ENCODE measurements around the gene PHLDB2. TPM values are rescaled to one million over a fixed set of nuclear protein-coding genes. Genes with fewer than 3 reads are reported as not detected.

PHLDB2 gene
- total RNA-seq, 4 donors from 2014 or later, result 81.6 to 171 (median 88.2) TPM

DNA sequence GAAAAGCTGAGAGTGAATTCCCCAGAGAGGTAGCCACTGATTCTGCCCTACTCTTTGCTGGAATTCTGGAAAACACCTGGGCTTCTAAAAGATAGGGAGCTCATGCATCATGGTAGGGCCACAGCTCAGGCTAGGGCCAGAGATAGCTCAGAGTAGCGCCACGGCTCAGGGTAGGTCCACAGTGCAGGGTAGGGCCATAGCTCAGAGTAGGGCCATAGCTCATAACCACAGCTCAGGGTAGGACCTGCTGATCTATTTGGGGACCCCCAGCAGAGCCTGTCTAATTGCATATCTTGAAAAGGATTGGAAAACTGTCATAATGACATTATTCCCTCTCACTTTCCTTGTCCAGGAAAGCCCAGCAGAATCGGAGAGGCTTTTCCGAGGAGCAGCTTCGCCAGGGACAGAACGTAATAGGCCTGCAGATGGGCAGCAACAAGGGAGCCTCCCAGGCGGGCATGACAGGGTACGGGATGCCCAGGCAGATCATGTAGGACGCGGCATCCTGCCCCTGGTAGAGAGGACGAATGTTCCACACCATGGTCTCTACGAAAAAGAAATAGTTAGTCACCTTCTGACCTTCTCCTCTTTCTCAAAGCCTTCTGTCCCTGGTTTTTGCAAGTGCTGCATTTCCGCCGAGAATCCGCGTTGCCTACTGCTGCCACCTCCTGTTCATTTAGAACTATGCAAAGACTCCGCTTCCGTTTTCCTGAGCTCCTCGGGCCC lies 154.2 kb downstream of the PHLDB2 start:
- no peaks in the 10 kb centered on the region for H3K36me3 ChIP-seq
- no peaks in the 10 kb centered on the region for H3K9me3 ChIP-seq
- peak; percentile 33 to 54 for DNase-seq (ENCODE audit: low spot score in 2 of 2)
- WGBS, 2 donors, result 29 to 31% methylated on average over 19 of the region's 19 CpGs
- H3K27ac ChIP-seq, result peak overlapping the region in 2 of 4 donors; percentile 11 to 54
- H3K27me3 ChIP-seq, result no peaks in the 10 kb centered on the region
- H3K4me1 ChIP-seq, result peaks cover 0 to 34% (median 2%) of the 10 kb centered on the region in 4 donors
- no peak for TF ChIP-seq POLR2A (IDR thresholded peaks at IDR 0.05)
- TF ChIP-seq EP300 (IDR thresholded peaks at IDR 0.05), result peak in 1 of 2 donors; percentile 22
- peak; percentile 53 to 77 (median 69) for TF ChIP-seq CTCF (IDR thresholded peaks at IDR 0.05)
- H3K4me3 ChIP-seq, result peak overlapping the region in 1 of 4 donors; percentile 6

GRCh38 chr3:112013784-112014143 lies 154.7 kb downstream of the PHLDB2 start:
- DNase-seq (ENCODE audit: low spot score in 2 of 2), result no peak
- WGBS, 2 donors, result 43 to 64% methylated on average over 5 of the region's 5 CpGs
- no peak overlapping the region for H3K27ac ChIP-seq
- no peaks in the 10 kb centered on the region for H3K27me3 ChIP-seq
- H3K4me3 ChIP-seq, result no peak overlapping the region
- no peaks in the 10 kb centered on the region for H3K9me3 ChIP-seq
- TF ChIP-seq CTCF (IDR thresholded peaks at IDR 0.05), result no peak
- TF ChIP-seq EP300 (IDR thresholded peaks at IDR 0.05), result no peak
- no peak for TF ChIP-seq POLR2A (IDR thresholded peaks at IDR 0.05)
- no peaks in the 10 kb centered on the region for H3K36me3 ChIP-seq
- H3K4me1 ChIP-seq, result peaks cover 0 to 31% (median 2%) of the 10 kb centered on the region in 4 donors

DNA sequence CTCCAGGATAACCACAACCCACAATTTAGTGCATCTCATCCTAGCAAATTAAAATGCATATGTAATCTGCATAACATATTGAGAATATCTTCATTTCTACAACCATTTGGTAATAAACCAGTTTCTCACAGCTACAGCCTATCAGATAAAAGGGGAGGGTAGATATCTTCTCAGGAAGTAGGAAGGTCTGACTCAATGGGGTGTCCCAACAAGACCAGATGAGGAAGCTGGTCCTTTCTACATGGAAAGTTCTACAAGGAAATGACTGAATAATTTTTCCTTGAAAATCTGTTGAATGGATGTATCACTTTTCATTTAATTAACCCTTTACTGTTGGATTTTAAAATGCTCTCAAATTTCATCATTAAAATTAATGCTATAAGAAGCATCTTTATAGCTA lies 158.0 kb downstream of the PHLDB2 start:
- Histone ChIP-seq H3K4me3 (no peak overlapping the region), H3K27me3 (no peaks in the 10 kb centered on the region), H3K27ac (no peak overlapping the region), H3K4me1 (peaks cover 0 to 22% (median 2%) of the 10 kb centered on the region in 4 donors), H3K9me3 (peaks cover 0 to 6% (median 0%) of the 10 kb centered on the region in 4 donors), H3K36me3 (no peaks in the 10 kb centered on the region)
- DNase-seq (ENCODE audit: low spot score in 2 of 2), result no peak
- TF ChIP-seq CTCF (IDR thresholded peaks at IDR 0.05) (no peak), EP300 (IDR thresholded peaks at IDR 0.05) (no peak), POLR2A (IDR thresholded peaks at IDR 0.05) (no peak)

DNA sequence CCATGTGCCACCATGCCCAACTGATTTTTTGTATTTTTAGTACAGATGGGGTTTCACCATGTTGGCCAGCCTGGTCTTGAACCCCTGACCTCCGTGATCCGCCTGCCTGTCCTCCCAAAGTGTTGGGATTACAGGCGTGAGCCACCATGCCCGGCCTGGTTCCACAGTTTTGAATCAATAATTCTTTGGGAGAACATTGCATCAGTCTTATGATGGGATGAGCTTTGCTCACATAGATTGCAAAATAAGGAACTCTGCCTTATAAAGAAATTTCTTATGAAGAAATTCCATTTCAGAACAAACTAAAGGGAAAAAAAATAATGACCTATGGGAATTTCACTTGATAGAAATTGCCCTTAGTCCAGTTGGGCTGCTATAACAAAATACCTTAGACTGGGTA lies 159.6 kb downstream of the PHLDB2 start:
- WGBS, 2 donors, result 90 to 96% methylated on average over 4 of the region's 4 CpGs
- H3K4me3 ChIP-seq, result no peak overlapping the region
- H3K4me1 ChIP-seq, result peaks cover 0 to 5% (median 0%) of the 10 kb centered on the region in 4 donors
- H3K27me3 ChIP-seq, result no peaks in the 10 kb centered on the region
- no peak overlapping the region for H3K27ac ChIP-seq
- TF ChIP-seq POLR2A (IDR thresholded peaks at IDR 0.05) (no peak), EP300 (IDR thresholded peaks at IDR 0.05) (no peak), CTCF (IDR thresholded peaks at IDR 0.05) (no peak)
- DNase-seq (ENCODE audit: low spot score in 2 of 2), result no peak
- H3K9me3 ChIP-seq, result peaks cover 0 to 6% (median 0%) of the 10 kb centered on the region in 4 donors
- no peaks in the 10 kb centered on the region for H3K36me3 ChIP-seq

DNA sequence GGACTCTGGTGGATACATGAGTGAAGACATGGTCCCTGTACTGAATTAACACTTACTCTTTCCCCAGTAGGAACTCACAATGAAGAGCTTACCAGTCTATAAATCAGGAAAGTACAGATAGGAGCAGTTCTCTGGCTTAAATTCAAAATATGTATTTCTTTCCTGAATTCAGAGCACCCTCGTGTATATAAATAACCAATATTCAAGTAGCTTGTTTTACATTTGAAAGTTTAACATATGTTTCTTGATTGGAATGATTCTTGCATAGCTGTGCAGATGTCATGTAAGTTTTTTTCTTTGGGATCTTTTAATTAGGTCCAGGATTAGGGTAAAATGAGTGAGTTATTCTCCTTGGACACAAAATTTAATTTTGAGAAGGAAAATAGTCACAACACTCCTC lies 160.7 kb downstream of the PHLDB2 start:
- WGBS, 2 donors, result 71% methylated on average over 1 of the region's 1 CpG
- no peak for TF ChIP-seq POLR2A (IDR thresholded peaks at IDR 0.05)
- TF ChIP-seq CTCF (IDR thresholded peaks at IDR 0.05), result no peak
- TF ChIP-seq EP300 (IDR thresholded peaks at IDR 0.05), result no peak

More for the DNA sequence above, 160.7 kb downstream of the PHLDB2 start:
- DNase-seq (ENCODE audit: low spot score in 2 of 2), result no peak
- Histone ChIP-seq H3K9me3 (peaks cover 0 to 6% (median 0%) of the 10 kb centered on the region in 4 donors), H3K4me1 (no peaks in the 10 kb centered on the region), H3K36me3 (no peaks in the 10 kb centered on the region), H3K27me3 (no peaks in the 10 kb centered on the region), H3K27ac (no peak overlapping the region), H3K4me3 (no peak overlapping the region)
